ENCODE measurements around the gene NCOA3.

Gene NCOA3

DNA sequence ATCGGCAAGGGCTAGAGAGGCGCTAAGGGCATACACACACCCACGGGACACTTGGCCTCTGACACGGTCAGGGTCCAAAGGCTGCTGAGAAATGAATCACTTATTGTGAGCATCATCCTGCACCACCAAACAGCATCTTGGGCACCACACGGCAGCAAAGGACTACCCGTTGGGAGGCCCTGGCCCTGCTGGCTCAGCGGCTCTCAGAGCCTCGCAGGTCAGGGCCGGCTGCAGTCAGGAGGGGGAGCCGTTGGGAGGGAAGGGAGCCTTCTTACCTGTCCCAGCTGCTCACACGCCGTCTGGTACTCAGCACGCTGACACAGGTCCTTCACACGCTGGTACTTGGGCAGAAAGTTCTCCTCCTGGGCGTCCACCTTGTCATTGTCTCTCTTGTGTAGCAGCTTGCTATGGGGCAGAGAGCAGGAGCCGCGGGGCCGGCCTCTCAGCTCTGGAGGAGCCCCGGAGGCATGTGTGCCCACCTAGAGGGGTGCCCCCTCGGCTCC, 174.6 kb downstream of the NCOA3 start:
- H3K36me3 ChIP-seq (ENCODE audit: insufficient read depth, low read depth, low read length), result no peaks in the 10 kb centered on the region
- no peak overlapping the region for H3K4me3 ChIP-seq (ENCODE audit: low read length)
- no peaks in the 10 kb centered on the region for H3K9me3 ChIP-seq (ENCODE audit: insufficient read depth, low read depth, low read length)
- no peaks in the 10 kb centered on the region for H3K27me3 ChIP-seq (ENCODE audit: insufficient read depth, low read length)
- H3K27ac ChIP-seq (ENCODE audit: low read length), result no peak overlapping the region
- no peaks in the 10 kb centered on the region for H3K4me1 ChIP-seq (ENCODE audit: insufficient read depth, low read length)
- no peak overlapping the region for H3K9ac ChIP-seq (ENCODE audit: low read depth, low read length)

DNA sequence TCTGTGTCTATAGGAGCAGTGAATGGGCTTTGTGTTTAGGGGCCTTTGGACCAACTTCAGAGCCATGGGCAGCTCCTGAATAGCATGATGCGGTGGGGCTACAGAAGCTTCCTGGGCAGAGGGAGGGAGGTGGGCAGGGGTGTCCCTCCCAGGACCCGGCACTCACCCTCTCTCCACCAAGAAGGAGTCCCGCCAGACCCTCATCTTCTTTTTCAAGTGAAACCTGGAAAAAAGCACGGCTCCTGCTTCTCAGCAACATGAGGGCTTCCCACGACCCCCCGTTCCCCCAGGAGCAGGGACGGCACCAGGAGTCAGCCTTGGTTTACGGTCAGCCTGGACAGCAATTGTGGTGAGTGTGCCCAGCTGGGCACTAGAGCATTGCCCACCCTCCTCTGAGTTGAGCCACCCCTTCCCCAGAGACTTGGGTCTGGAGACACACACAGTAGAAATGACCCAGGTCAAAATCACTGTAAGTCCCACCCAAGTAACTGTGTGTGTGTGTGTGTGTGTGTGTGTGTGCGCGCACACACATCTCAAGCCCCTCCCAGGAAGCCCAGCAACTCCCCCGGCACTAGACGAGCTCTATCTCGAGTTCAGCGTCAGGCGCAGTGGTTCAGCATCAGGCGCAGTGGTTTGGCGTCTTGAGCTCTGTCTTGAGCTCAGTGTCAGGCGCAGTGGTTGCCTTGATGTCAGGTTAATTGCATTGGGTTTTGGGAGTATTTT, 175.4 kb downstream of the NCOA3 start:
- H3K27me3 ChIP-seq (ENCODE audit: insufficient read depth, low read length), result no peaks in the 10 kb centered on the region

DNA sequence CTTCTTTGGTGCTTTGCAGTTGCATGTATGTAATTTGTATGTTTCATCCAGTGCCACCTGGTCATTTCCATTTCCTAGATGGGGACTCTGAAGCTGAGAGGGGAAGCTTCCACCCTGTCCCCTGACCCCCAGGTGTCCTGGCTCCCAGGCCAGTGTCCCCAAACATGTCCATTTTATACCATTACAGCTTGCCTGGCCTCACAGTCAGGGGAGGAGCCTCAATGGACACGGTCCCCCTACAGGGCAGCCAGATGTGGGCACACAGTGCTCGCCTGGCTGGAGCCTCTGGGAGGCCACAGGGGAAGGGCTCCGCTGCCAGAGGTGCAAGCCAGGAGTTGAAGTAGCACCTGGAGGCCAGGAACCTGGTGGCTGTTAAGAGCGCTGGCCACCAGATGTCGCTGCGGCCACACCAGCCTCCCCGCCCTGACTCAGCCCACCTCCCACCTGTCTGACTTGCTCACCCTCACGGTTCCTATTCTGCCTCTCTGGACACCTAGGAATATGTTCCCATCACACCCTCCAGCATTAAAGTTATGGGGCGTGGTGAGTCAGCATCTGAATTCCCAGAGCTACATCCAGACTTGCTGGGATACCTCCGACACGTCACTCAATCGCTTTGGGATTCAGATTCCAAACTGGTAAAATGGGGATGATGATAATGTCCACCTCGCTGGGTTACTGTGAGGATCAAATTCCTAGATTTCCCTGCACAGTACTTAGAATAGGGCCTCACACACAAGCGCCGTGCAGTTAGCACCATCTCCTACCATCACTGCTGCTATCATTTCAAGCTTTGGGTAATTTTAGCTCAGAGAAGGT, 176.2 kb downstream of the NCOA3 start:
- Histone ChIP-seq H3K27me3 (ENCODE audit: insufficient read depth, low read length) (no peaks in the 10 kb centered on the region), H3K4me3 (ENCODE audit: low read length) (no peak overlapping the region), H3K36me3 (ENCODE audit: insufficient read depth, low read depth, low read length) (no peaks in the 10 kb centered on the region), H3K9me3 (ENCODE audit: insufficient read depth, low read depth, low read length) (no peaks in the 10 kb centered on the region), H3K27ac (ENCODE audit: low read length) (no peak overlapping the region), H3K9ac (ENCODE audit: low read depth, low read length) (no peak overlapping the region), H3K4me1 (ENCODE audit: insufficient read depth, low read length) (no peaks in the 10 kb centered on the region)

More for the DNA sequence above, 175.4 kb downstream of the NCOA3 start:
- H3K4me3 ChIP-seq (ENCODE audit: low read length), result no peak overlapping the region
- no peak overlapping the region for H3K27ac ChIP-seq (ENCODE audit: low read length)
- no peak overlapping the region for H3K9ac ChIP-seq (ENCODE audit: low read depth, low read length)
- H3K4me1 ChIP-seq (ENCODE audit: insufficient read depth, low read length), result no peaks in the 10 kb centered on the region
- H3K36me3 ChIP-seq (ENCODE audit: insufficient read depth, low read depth, low read length), result no peaks in the 10 kb centered on the region
- H3K9me3 ChIP-seq (ENCODE audit: insufficient read depth, low read depth, low read length), result no peaks in the 10 kb centered on the region

DNA sequence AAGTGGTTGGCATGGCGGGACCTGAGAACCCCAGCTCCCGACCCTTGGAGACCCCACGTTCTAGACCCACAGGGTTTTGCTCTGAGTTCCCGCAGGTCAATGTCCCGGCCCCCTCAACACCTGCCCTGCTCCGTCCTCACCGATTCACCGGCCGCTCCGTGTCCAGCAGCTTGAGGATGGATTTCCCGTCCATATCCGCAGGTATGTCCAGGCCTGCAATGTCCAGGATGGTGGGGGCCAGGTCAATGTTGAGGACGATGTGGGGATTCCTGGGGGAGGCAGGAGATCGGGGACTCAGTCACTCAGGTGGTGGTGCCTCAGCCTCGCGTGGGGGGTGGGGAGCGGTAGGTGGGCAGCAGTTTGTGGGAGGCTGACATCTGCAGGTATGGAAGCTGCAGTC, 176.8 kb downstream of the NCOA3 start:
- no peak overlapping the region for H3K4me3 ChIP-seq (ENCODE audit: low read length)
- H3K9ac ChIP-seq (ENCODE audit: low read depth, low read length), result no peak overlapping the region
- no peaks in the 10 kb centered on the region for H3K9me3 ChIP-seq (ENCODE audit: insufficient read depth, low read depth, low read length)
- H3K27me3 ChIP-seq (ENCODE audit: insufficient read depth, low read length), result no peaks in the 10 kb centered on the region
- H3K4me1 ChIP-seq (ENCODE audit: insufficient read depth, low read length), result no peaks in the 10 kb centered on the region
- H3K27ac ChIP-seq (ENCODE audit: low read length), result no peak overlapping the region
- H3K36me3 ChIP-seq (ENCODE audit: insufficient read depth, low read depth, low read length), result no peaks in the 10 kb centered on the region

DNA sequence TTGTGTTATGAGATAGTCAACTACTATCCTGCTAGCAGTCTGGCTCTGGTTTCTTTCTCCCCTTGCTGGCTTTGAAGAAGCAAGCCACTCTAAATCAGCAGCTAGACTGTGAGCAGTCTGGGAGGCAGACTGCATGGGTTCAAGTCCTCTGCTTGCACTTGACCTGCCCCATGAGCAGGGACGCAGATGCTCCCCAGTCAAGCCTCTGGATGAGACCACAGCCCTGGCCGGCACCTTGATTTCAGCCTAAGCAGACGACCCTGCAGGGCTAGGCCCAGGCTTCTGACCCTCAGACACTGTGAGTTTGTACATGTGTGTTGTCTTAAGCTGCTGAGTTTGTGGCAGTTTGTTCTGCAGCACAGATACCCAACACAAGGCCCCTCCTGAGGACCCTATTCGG, 177.8 kb downstream of the NCOA3 start:
- H3K36me3 ChIP-seq (ENCODE audit: insufficient read depth, low read depth, low read length), result no peaks in the 10 kb centered on the region
- H3K27ac ChIP-seq (ENCODE audit: low read length), result no peak overlapping the region
- H3K4me1 ChIP-seq (ENCODE audit: insufficient read depth, low read length), result no peaks in the 10 kb centered on the region
- H3K9me3 ChIP-seq (ENCODE audit: insufficient read depth, low read depth, low read length), result no peaks in the 10 kb centered on the region
- no peak overlapping the region for H3K4me3 ChIP-seq (ENCODE audit: low read length)
- no peaks in the 10 kb centered on the region for H3K27me3 ChIP-seq (ENCODE audit: insufficient read depth, low read length)
- no peak overlapping the region for H3K9ac ChIP-seq (ENCODE audit: low read depth, low read length)

DNA sequence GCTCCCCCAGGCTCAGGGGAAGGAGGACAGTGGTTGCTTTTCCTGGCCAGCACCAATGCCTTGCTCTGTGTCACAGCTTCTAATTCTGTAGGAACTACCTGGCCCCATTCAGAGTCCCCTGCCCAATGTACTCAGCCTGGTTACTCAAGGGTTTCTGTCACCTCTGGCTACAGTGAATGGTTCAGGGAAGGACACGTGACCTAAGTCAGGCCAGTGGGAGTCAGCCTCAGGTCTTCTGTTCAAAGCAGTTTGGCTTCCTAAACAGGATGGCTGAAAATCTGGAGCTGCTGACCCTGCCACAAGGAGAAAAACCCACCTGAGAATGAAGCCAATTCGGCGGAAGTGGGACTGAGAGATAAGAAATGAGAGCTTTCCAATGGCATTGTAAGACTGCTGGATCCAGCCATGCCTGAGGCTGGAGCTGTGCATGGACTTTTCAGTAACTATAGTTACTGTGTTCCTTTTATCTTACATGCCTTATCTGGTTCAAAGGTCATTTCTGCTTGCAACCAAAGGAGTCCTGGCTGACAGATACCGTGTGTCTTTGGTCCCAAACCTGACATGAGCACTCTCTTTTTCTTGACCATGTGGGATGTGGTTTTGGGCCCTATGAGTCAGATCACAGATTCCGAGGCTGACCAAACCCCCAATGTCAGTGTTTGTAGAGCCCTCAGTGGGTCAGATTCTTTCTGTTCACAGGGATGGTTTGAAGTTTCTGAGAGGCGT, 179.3 kb downstream of the NCOA3 start:
- Histone ChIP-seq H3K36me3 (ENCODE audit: insufficient read depth, low read depth, low read length) (no peaks in the 10 kb centered on the region), H3K27me3 (ENCODE audit: insufficient read depth, low read length) (no peaks in the 10 kb centered on the region), H3K4me3 (ENCODE audit: low read length) (no peak overlapping the region), H3K9ac (ENCODE audit: low read depth, low read length) (no peak overlapping the region), H3K4me1 (ENCODE audit: insufficient read depth, low read length) (no peaks in the 10 kb centered on the region), H3K27ac (ENCODE audit: low read length) (no peak overlapping the region), H3K9me3 (ENCODE audit: insufficient read depth, low read depth, low read length) (no peaks in the 10 kb centered on the region)

DNA sequence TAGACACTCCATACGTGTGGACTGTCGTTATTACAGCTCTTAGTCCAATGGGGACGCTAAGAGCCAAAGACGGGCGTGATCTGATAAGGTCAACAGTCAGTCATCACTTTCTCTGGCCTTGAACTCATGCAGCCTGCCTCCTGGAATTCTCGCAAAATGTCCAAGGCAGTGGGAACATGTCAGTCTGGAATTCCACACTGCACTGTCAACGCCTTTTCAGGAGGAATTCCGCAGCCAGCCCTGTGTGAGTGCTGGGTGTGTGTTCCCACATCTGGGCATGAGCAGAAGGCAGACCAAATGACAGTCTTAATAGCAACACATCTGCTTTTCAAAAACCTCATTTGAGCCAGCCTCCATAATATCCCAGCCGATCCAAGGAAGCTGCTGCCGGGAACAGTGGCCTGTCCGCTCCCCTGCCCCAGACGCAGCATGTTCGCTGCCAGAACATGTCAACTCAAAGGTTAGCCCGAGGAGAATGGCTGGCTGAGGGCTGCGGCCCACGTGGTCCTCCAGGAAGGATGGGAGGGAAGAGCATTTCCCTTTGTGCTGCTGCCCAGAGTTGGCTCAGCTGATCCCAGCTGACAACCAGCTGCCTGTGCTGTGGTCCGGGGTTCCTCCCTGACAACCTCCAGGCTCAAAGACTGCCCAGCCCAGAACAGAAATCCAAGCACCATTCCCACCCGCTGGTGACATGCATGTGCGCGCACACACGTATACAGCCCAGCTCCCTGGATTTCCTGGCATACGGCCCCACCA, 180.5 kb downstream of the NCOA3 start:
- Histone ChIP-seq H3K36me3 (ENCODE audit: insufficient read depth, low read depth, low read length) (no peaks in the 10 kb centered on the region), H3K27me3 (ENCODE audit: insufficient read depth, low read length) (no peaks in the 10 kb centered on the region)

DNA sequence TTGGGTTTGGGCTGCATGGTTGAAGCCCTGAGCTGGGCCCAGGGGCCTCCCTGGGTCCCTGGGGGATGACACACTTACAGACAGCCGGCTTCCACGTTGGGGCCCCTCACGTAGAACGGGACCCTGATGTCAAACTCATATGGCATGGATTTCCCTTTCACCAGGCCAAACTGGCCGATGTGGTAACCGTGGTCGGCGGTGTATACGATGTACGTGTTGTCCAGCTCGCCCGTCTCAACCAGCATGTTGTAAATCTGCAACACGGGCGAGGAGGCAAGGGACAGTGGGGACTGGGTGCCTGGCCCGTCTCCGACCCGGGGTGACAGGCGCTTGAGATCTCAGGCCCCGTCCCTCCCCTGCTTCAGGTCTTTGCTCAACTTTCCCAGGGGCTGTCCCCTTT, 181.2 kb downstream of the NCOA3 start:
- Histone ChIP-seq H3K9me3 (ENCODE audit: insufficient read depth, low read depth, low read length) (no peaks in the 10 kb centered on the region), H3K27ac (ENCODE audit: low read length) (no peak overlapping the region), H3K4me1 (ENCODE audit: insufficient read depth, low read length) (no peaks in the 10 kb centered on the region; the same call in 1 of the 2 replicates), H3K27me3 (ENCODE audit: insufficient read depth, low read length) (no peaks in the 10 kb centered on the region), H3K4me3 (ENCODE audit: low read length) (no peak overlapping the region), H3K36me3 (ENCODE audit: insufficient read depth, low read depth, low read length) (no peaks in the 10 kb centered on the region), H3K9ac (ENCODE audit: low read depth, low read length) (no peak overlapping the region; the same call in 1 of the 2 replicates)

More for the DNA sequence above, 180.5 kb downstream of the NCOA3 start:
- no peak overlapping the region; the same call in 1 of the 2 replicates for H3K9ac ChIP-seq (ENCODE audit: low read depth, low read length)
- no peaks in the 10 kb centered on the region for H3K4me1 ChIP-seq (ENCODE audit: insufficient read depth, low read length)
- H3K9me3 ChIP-seq (ENCODE audit: insufficient read depth, low read depth, low read length), result no peaks in the 10 kb centered on the region
- no peak overlapping the region for H3K4me3 ChIP-seq (ENCODE audit: low read length)
- no peak overlapping the region for H3K27ac ChIP-seq (ENCODE audit: low read length)

DNA sequence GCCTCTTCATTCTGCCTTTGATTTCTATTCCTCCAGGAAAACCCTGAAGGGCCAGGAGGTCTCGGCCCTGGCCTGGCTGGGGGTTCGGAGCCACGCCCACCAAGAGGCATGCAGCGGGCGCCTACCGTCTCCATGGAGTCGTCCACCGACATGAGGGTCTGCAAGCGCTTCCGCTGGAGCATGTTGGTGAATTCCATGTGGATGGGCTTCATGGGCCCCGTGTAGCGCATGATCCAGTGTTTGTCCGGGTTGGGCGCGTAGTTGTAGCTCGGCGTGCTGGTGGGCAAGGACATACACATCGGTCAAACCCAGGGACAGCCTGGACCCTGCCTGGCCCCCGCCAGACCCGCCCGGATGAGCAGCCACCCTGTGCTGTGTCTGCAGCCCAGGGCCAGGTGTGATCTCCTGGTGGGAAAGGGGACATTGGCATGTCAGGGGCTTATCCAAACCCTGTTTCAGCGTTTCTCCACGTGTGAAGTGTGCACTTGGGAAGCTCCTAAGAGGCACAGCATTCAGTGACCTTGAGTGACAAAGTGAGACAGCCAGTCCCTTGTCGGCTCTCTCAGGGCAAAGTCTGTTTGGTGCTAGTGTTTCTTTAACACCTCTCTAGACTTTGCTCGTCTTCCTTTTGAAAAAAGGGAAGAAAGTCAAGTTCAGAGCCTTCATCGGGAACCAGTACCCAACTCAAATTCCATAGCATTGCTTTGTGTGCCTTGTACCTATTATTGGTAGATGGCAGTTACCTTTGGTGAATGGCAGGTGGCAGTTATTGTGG, 182.8 kb downstream of the NCOA3 start:
- Histone ChIP-seq H3K36me3 (ENCODE audit: insufficient read depth, low read depth, low read length) (no peaks in the 10 kb centered on the region), H3K9ac (ENCODE audit: low read depth, low read length) (no peak overlapping the region), H3K9me3 (ENCODE audit: insufficient read depth, low read depth, low read length) (no peaks in the 10 kb centered on the region), H3K4me1 (ENCODE audit: insufficient read depth, low read length) (peaks cover 6% of the 10 kb centered on the region; the same call in 1 of the 2 replicates), H3K27me3 (ENCODE audit: insufficient read depth, low read length) (no peaks in the 10 kb centered on the region), H3K4me3 (ENCODE audit: low read length) (no peak overlapping the region), H3K27ac (ENCODE audit: low read length) (no peak overlapping the region)

DNA sequence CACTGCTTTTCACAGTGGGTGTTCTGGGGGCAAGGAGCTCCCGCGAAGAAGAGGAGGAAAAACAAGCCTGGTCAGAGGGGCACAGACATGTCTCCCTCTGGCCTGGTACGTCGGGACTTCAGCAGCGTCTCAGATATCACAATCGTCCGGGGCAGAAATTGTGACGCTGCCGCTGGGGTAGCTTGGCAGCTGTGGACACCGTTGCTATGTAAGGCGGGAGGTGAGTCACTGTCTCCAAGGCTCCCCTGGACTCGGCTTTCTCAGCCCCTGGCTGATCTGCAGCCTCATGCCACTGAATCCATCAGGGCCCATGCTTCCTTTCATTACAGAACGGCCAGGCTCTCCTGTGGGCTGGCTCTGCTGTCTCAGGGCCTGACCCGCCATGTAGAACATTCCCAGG, 184.9 kb downstream of the NCOA3 start:
- H3K4me3 ChIP-seq (ENCODE audit: low read length), result no peak overlapping the region
- H3K9me3 ChIP-seq (ENCODE audit: insufficient read depth, low read depth, low read length), result no peaks in the 10 kb centered on the region
- peaks cover 11% of the 10 kb centered on the region; the same call in 1 of the 2 replicates for H3K4me1 ChIP-seq (ENCODE audit: insufficient read depth, low read length)
- no peaks in the 10 kb centered on the region for H3K27me3 ChIP-seq (ENCODE audit: insufficient read depth, low read length)
- H3K36me3 ChIP-seq (ENCODE audit: insufficient read depth, low read depth, low read length), result no peaks in the 10 kb centered on the region
- no peak overlapping the region for H3K27ac ChIP-seq (ENCODE audit: low read length)
- H3K9ac ChIP-seq (ENCODE audit: low read depth, low read length), result no peak overlapping the region
